ENCODE data around the gene CALB2.
"Not testable (repeated sequence)": the region's sequence is repeated elsewhere in the genome, so short reads cannot be mapped to it uniquely, and the experiment has no call there.

Gene CALB2

GRCh38 chr16:71352963-71353460 is 5.5 kb upstream of the CALB2 start:
- no peak for DNase-seq (ENCODE audit: low spot score)

DNA sequence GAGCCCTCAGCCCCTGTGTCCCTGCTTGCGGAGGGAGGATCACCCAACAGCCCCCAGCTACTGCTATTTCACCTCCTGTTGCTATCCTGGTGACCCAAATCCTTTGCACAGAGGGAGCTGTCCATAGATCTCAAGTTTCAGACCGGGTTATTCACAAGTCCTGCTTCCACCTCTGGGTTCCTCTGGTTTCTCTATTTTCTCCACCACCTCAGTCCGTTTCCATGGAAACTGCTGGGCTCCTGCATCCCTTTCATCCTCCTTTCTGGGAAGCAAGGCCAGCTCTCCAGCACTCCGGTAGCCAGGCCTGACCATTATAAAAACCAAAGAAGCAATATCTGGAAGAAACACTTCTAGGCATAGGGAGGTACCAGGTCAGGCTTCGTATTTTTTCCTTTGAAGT is 4.8 kb upstream of the CALB2 start:
- DNase-seq (ENCODE audit: low spot score), result no peak

- DNase-seq (ENCODE audit: low spot score), result no peak
Observed at GRCh38 chr16:71354156-71354555, 4.4 kb upstream of the CALB2 start.

GRCh38 chr16:71356051-71356740 is 2.3 kb upstream of the CALB2 start:
- DNase-seq (ENCODE audit: low spot score), result no peak

DNA sequence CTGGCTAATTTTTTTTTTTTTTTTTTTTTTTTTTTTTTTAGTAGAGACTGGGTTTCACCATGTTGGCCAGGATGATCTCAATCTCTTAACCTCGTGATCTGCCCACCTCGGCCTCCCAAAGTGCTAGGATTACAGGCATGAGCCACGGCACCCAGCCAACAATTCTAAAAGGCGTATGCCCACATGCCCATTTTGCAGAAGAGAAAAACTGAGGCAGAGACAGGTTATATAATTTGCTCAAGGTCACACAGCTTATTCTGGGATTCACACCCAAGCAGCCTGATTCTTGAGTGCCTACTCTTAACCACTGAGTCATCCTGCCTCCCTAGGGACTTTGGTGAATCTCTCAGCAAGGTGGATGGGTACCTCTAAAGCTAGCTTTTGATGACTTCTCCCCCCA is 1.6 kb upstream of the CALB2 start:
- DNase-seq (ENCODE audit: low spot score), result not testable (repeated sequence)

DNA sequence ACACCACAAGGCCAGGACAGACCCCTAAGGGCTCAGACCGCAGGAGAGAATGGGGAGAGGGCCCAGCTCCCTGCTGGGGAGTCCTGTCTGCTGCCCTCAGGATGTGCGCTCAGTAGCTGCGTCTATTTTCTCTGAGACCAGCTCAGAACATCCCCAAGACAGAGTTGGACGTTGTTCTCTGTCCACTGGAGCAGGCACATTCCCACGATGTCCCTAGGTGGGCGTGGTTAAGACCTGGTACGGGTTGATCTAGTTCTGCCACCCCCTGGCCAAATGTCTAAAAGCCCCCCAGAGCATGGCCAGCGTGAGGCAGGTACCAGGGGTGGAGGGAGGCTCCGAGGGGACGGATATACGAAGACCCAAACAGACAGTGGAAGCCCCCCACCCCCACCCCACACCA is 842 bp upstream of the CALB2 start:
- DNase-seq (ENCODE audit: low spot score), result no peak

- no peak for DNase-seq (ENCODE audit: low spot score)
Observed at GRCh38 chr16:71359431-71359830, 908 bp downstream of the CALB2 start.

GRCh38 chr16:71360378-71360777 is 1.9 kb downstream of the CALB2 start:
- DNase-seq (ENCODE audit: low spot score), result no peak

GRCh38 chr16:71364133-71364681 is 5.7 kb downstream of the CALB2 start:
- DNase-seq (ENCODE audit: low spot score), result no peak

- DNase-seq (ENCODE audit: low spot score), result no peak
Observed at GRCh38 chr16:71365021-71365420, 6.5 kb downstream of the CALB2 start.

- no peak for DNase-seq (ENCODE audit: low spot score)
Observed at GRCh38 chr16:71367241-71367976, 8.9 kb downstream of the CALB2 start.

GRCh38 chr16:71368958-71369357 is 10.4 kb downstream of the CALB2 start:
- no peak for DNase-seq (ENCODE audit: low spot score)

GRCh38 chr16:71369494-71369893 is 11.0 kb downstream of the CALB2 start:
- no peak for DNase-seq (ENCODE audit: low spot score)

GRCh38 chr16:71371237-71371636 is 12.7 kb downstream of the CALB2 start:
- DNase-seq (ENCODE audit: low spot score), result no peak

DNA sequence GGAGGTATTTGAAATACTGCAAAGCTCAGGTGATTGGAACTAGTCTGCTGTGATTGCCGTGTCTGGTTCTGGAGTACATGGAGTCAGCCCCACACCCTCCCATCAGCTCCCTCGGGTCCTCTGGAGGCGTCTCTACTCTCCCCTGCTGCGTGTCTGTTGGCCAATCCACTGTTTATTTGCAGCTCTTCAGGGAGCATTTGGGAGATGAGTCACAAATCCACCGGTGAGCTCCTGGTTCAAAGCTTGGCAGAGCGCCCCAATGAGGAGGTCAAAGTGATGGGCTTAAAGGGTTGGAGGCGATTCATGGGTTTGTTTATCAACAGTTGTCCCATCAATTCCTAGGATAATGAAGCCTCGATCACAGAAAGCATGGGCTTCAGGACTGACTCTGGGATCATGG is 14.6 kb downstream of the CALB2 start:
- no peak for DNase-seq (ENCODE audit: low spot score)

DNA sequence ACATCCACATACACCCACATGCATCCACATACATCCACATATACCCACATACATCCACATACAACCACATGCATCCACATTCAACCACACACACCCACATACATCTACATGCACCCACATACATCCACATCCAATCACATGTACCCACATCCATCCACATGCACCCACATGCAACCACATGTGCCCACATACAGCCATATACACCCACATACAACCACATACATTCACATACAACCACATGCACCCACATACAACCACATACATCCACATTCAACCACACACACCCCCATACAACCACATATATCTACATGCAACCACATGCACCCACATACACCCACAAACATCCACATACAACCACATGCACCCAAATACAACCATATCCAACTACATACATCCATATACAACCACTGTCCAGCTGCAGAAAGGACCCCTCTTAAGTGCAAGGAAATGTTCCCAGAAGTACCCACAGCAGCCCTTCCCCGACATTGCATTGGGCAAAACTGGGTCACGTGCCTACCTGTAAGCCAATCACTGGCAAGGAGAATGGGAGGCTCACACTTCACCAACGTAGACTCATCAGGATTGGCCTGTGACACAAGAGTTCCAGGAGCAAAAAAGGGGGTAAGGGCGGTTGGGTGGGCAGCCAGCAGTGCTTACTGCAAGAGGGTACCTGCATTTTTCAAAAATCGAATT is 18.1 kb downstream of the CALB2 start:
- no peak for DNase-seq (ENCODE audit: low spot score)

DNA sequence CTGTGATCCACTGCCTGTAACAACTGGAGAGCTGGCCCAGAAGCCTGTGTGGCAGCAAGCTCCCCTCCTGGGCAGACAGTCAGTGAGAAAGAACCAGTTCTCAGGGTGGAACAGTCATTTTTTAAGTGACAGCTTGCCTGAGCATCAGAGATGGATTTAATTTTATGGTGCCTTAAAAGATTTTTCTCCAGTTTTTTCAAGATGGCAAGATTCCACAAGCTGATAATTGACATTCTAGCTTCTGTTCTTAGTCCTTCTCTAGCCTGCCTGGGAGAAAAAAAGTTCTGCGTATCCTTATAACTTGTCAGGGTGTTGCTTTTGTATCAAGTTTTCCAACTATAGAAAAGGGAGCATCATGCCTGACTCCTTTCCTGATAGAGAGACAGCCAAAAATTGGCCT is 21.2 kb downstream of the CALB2 start:
- no peak for DNase-seq (ENCODE audit: low spot score)

- DNase-seq (ENCODE audit: low spot score), result no peak
Observed at GRCh38 chr16:71380831-71381230, 22.3 kb downstream of the CALB2 start.

GRCh38 chr16:71383054-71383773 is 24.7 kb downstream of the CALB2 start:
- no peak for DNase-seq (ENCODE audit: low spot score)

DNA sequence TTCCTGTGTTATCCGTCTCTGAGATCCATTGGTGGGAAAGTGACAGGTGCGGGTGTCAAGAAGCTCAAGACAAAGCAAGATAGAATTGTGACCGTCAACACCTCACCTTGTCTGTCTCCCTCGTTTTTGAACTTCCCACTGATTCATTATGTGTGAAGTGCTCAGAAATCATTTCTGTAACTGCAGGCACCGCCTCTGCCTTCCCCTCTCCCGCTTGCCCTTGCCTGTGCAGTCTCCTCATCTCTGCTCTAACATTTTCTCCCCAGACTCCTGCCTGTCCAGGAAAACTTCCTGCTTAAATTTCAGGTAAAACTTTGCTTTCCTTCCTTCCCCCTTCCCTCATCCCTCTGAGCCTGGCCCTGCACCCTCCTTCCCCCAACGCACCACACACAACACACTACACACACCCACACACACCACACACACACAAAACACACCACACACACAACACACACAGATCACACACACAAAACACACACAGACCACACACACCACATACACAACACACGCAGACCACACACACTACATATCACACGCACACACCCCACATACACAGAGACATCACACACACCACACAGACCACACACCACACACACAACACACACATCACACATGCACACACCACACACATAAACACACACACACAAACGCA is 25.7 kb downstream of the CALB2 start:
- DNase-seq (ENCODE audit: low spot score), result no peak

GRCh38 chr16:71387045-71387871 is 28.7 kb downstream of the CALB2 start:
- no peak for DNase-seq (ENCODE audit: low spot score)
